T-helper 22 cell (primary cell): Measurements from ENCODE around the gene ZNF302.
"Not testable (repeated sequence)": the region's sequence is repeated elsewhere in the genome, so short reads cannot be mapped to it uniquely, and the experiment has no call there.

Experiments used
- DNase-seq: peaks from one replicate; pipeline ENCODE4 v3.0.0-alpha.2; 2020; ENCODE audit warnings: low read depth

The ZNF302 gene

GRCh38 chr19:34677386-34678084 lies at the start of gene ZNF302:
ZNF302 (plus strand) TSS chr19:34677678; CDS start chr19:34678805, 1,127 bp downstream.
- peak; percentile 86 for DNase-seq

GRCh38 chr19:34633802-34634201 lies 43.7 kb upstream of the ZNF302 start:
- no peak for DNase-seq

- DNase-seq = peak; percentile 23
Measured at GRCh38 chr19:34639491-34640085, 37.9 kb upstream of the ZNF302 start.

GRCh38 chr19:34642241-34642640 lies 35.2 kb upstream of the ZNF302 start:
- no peak for DNase-seq

GRCh38 chr19:34644991-34645461 lies 32.5 kb upstream of the ZNF302 start:
- no peak for DNase-seq

GRCh38 chr19:34645551-34645950 lies 31.9 kb upstream of the ZNF302 start:
- DNase-seq = no peak

- no peak for DNase-seq
Measured at GRCh38 chr19:34649886-34650543, 27.5 kb upstream of the ZNF302 start.

- DNase-seq = no peak
Measured at GRCh38 chr19:34651747-34652146, 25.7 kb upstream of the ZNF302 start.

- no peak for DNase-seq
Measured at GRCh38 chr19:34654796-34655195, 22.7 kb upstream of the ZNF302 start.

- no peak for DNase-seq
Measured at GRCh38 chr19:34655651-34656050, 21.8 kb upstream of the ZNF302 start.

- no peak for DNase-seq
Measured at GRCh38 chr19:34661357-34661756, 16.1 kb upstream of the ZNF302 start.

- no peak for DNase-seq
Measured at GRCh38 chr19:34662919-34663318, 14.6 kb upstream of the ZNF302 start.

- DNase-seq = no peak
Measured at GRCh38 chr19:34664168-34664567, 13.3 kb upstream of the ZNF302 start.

- no peak for DNase-seq
Measured at GRCh38 chr19:34664870-34665269, 12.6 kb upstream of the ZNF302 start.

GRCh38 chr19:34665275-34665674 lies 12.2 kb upstream of the ZNF302 start:
- DNase-seq = not testable (repeated sequence)

- no peak for DNase-seq
Measured at GRCh38 chr19:34666200-34666957, 11.1 kb upstream of the ZNF302 start.

GRCh38 chr19:34666958-34667265 lies 10.6 kb upstream of the ZNF302 start:
- no peak for DNase-seq

GRCh38 chr19:34667349-34668076 lies 10.0 kb upstream of the ZNF302 start:
- no peak for DNase-seq

- not testable (repeated sequence) for DNase-seq
Measured at GRCh38 chr19:34668077-34668689, 9.3 kb upstream of the ZNF302 start.

GRCh38 chr19:34668690-34669089 lies 8.8 kb upstream of the ZNF302 start:
- not testable (repeated sequence) for DNase-seq

- DNase-seq = no peak
Measured at GRCh38 chr19:34669305-34669704, 8.2 kb upstream of the ZNF302 start.
